H1 (cell line): Measurements from ENCODE around the gene EPHA8. TPM values are rescaled to one million over a fixed set of nuclear protein-coding genes. Genes with fewer than 3 reads are reported as not detected.

ENCODE experiments used
- CTCF ChIA-PET: fragments of 300-600 bp; sonication (Branson Sonifier 250); formaldehyde crosslinking; loops from one replicate; lab custom pipeline; 2021; ENCODE audit not compliant: partially characterized antibody; lab: Charles Lee
- POLR2A ChIA-PET: fragments of 300-600 bp; sonication (Branson Sonifier 250); formaldehyde crosslinking; loops from one replicate; lab custom pipeline; 2021; ENCODE audit warnings: inconsistent platforms; ENCODE audit not compliant: partially characterized antibody; lab: Charles Lee
- DNase-seq, 2 experiments: peaks; one replicate each; pipeline versions ENCODE4 v3.0.0 to v3.0.0-alpha.2; 2010 to 2022; ENCODE audit warnings: low spot score in 2 of 2, low read depth in 1 of 2, mixed read lengths in 1 of 2
- FAIRE-seq: peaks from 2 replicates; lab custom pipeline; 2011; peaks lifted over from hg19 to GRCh38; lab: Jason Lieb, UNC
- H2AFZ ChIP-seq: 2 replicates; pipeline ENCODE4 v1.8.1; 2012; ENCODE audit warnings: low read length, inconsistent platforms
- H2AK5ac ChIP-seq: 2 replicates; pipeline ENCODE4 v1.6.1; 2013; ENCODE audit warnings: low read depth, low read length
- H2BK120ac ChIP-seq: replicated peaks from 2 replicates; pipeline ENCODE3; 2013; ENCODE audit warnings: low read depth, low read length, inconsistent platforms
- H2BK12ac ChIP-seq: 2 replicates; pipeline ENCODE4 v1.6.1; 2013; ENCODE audit warnings: low read depth, low read length
- H2BK15ac ChIP-seq: 2 replicates; pipeline ENCODE4 v1.6.1; 2013; ENCODE audit warnings: low read length
- H2BK20ac ChIP-seq: 2 replicates; pipeline ENCODE4 v1.6.1; 2013; ENCODE audit warnings: low read length
- H2BK5ac ChIP-seq: 2 replicates; pipeline ENCODE4 v1.6.1; 2013; ENCODE audit warnings: low read depth, low read length
- H3K14ac ChIP-seq: 2 replicates; pipeline ENCODE4 v1.6.1; 2013; ENCODE audit warnings: inconsistent platforms; ENCODE audit not compliant: insufficient read length
- H3K18ac ChIP-seq: 2 replicates; pipeline ENCODE4 v1.6.1; 2013; ENCODE audit warnings: low read length; ENCODE audit errors: extremely low read depth
- H3K23ac ChIP-seq: 2 replicates; pipeline ENCODE4 v1.6.1; 2013; ENCODE audit warnings: inconsistent platforms; ENCODE audit not compliant: insufficient read length
- H3K23me2 ChIP-seq: 2 replicates; pipeline ENCODE4 v1.6.1; 2013; ENCODE audit warnings: low read depth, low read length
- H3K27ac ChIP-seq: 2 replicates; pipeline ENCODE4 v1.6.1; 2011; ENCODE audit warnings: low read depth, low read length, inconsistent platforms
- H3K27me3 ChIP-seq, 4 experiments: replicated peaks in 1 of 4; 1 replicate in 1 of 4; 2 replicates in 3 of 4; pipeline versions ENCODE4 v1.6.1 to v1.8.1; 2011 to 2013; ENCODE audit warnings: low read length in 3 of 4, mild to moderate bottlenecking in 3 of 4, inconsistent platforms in 2 of 4, mixed read lengths in 2 of 4, moderate library complexity in 1 of 4; ENCODE audit not compliant: control insufficient read depth in 3 of 4, insufficient read depth in 3 of 4; ENCODE audit errors: extremely low read depth in 1 of 4
- H3K36me3 ChIP-seq, 4 experiments: 2 replicates each; pipeline versions ENCODE4 v1.6.1 to v1.8.1; 2011 to 2013; ENCODE audit warnings: mild to moderate bottlenecking in 4 of 4, low read length in 3 of 4, moderate library complexity in 2 of 4, control low read depth in 1 of 4, inconsistent platforms in 1 of 4; ENCODE audit not compliant: insufficient read depth in 4 of 4, control insufficient read depth in 2 of 4
- H3K4ac ChIP-seq: replicated peaks from 2 replicates; pipeline ENCODE3; 2013; ENCODE audit warnings: low read length, low read depth, mixed read lengths, inconsistent platforms; ENCODE audit not compliant: insufficient read length
- H3K4me1 ChIP-seq, 4 experiments: replicated peaks in 1 of 4; 1 replicate in 1 of 4; 2 replicates in 3 of 4; pipeline versions ENCODE4 v1.6.1 to v1.8.1; 2011 to 2013; ENCODE audit warnings: low read length in 3 of 4, inconsistent platforms in 2 of 4, mixed read lengths in 1 of 4; ENCODE audit not compliant: insufficient read depth in 4 of 4, control insufficient read depth in 3 of 4
- H3K4me2 ChIP-seq, 2 experiments: 2 replicates each; pipeline versions ENCODE4 v1.6.1 to v1.8.1; 2011 to 2013; ENCODE audit warnings: low read depth in 2 of 2, low read length in 2 of 2, control low read depth in 1 of 2, inconsistent platforms in 1 of 2, mild to moderate bottlenecking in 1 of 2; ENCODE audit not compliant: insufficient read depth in 1 of 2
- H3K4me3 ChIP-seq, 4 experiments: fragments of 200-600, 300-600 bp in 1 of 4; sonication (generic), shearing (Covaris generic), sonication (Bioruptor Twin) in 1 of 4; 2 replicates each; pipeline versions ENCODE4 v1.5.1 to v1.8.1; 2011 to 2016; ENCODE audit warnings: low read length in 4 of 4, low read depth in 3 of 4, control low read depth in 2 of 4, inconsistent platforms in 2 of 4, mild to moderate bottlenecking in 2 of 4, mixed read lengths in 1 of 4, moderate library complexity in 1 of 4; ENCODE audit not compliant: insufficient read depth in 2 of 4; ENCODE audit errors: extremely low read depth in 1 of 4
- H3K56ac ChIP-seq: replicated peaks from 2 replicates; pipeline ENCODE3; 2013; ENCODE audit warnings: low read depth, mild to moderate bottlenecking, mixed read lengths, low read length, inconsistent platforms; ENCODE audit not compliant: insufficient read length
- H3K79me1 ChIP-seq: 2 replicates; pipeline ENCODE4 v1.6.1; 2013; ENCODE audit warnings: low read depth, low read length, control low read depth
- H3K79me2 ChIP-seq, 2 experiments: 2 replicates each; pipeline versions ENCODE4 v1.6.1 to v1.8.1; 2012 to 2013; ENCODE audit warnings: low read length in 2 of 2, mild to moderate bottlenecking in 2 of 2, inconsistent platforms in 1 of 2; ENCODE audit not compliant: insufficient read depth in 2 of 2, control insufficient read depth in 1 of 2
- H3K9ac ChIP-seq, 4 experiments: replicated peaks in 1 of 4; 1 replicate in 1 of 4; 2 replicates in 3 of 4; pipeline versions ENCODE4 v1.6.1 to v1.8.1; 2011 to 2013; ENCODE audit warnings: low read depth in 3 of 4, low read length in 3 of 4, control low read depth in 2 of 4, mild to moderate bottlenecking in 2 of 4, moderate library complexity in 2 of 4, inconsistent platforms in 1 of 4; ENCODE audit errors: extremely low read depth in 1 of 4
- H3K9me3 ChIP-seq, 2 experiments: 2 replicates each; pipeline versions ENCODE4 v1.6.1 to v1.8.1; 2012 to 2013; ENCODE audit warnings: mild to moderate bottlenecking in 2 of 2, moderate library complexity in 2 of 2, control low read depth in 1 of 2, inconsistent platforms in 1 of 2, low read depth in 1 of 2, low read length in 1 of 2, mixed read lengths in 1 of 2; ENCODE audit not compliant: insufficient read depth in 2 of 2
- H4K20me1 ChIP-seq, 2 experiments: replicated peaks in 1 of 2; 2 replicates each; pipeline versions ENCODE3 to v1.8.1; 2011 to 2013; ENCODE audit warnings: inconsistent platforms in 2 of 2, low read length in 2 of 2, mild to moderate bottlenecking in 1 of 2; ENCODE audit not compliant: insufficient read depth in 2 of 2, control insufficient read depth in 1 of 2
- H4K5ac ChIP-seq: 2 replicates; pipeline ENCODE4 v1.6.1; 2013; ENCODE audit warnings: low read length, low read depth, mixed read lengths, inconsistent platforms; ENCODE audit not compliant: insufficient read length
- H4K8ac ChIP-seq: 2 replicates; pipeline ENCODE4 v1.8.0; 2013; ENCODE audit warnings: mild to moderate bottlenecking, moderate library complexity, low read length, inconsistent platforms; ENCODE audit not compliant: insufficient read depth; ENCODE audit errors: extremely low read depth
- H4K91ac ChIP-seq: replicated peaks from 2 replicates; pipeline ENCODE3; 2013; ENCODE audit warnings: low read length, mixed read lengths, inconsistent platforms; ENCODE audit not compliant: insufficient read length
- BACH1 ChIP-seq: IDR thresholded peaks from 2 replicates; pipeline ENCODE4 v1.6.1; 2012; ENCODE audit warnings: low read length, improper control_type of control experiment
- BCL11A ChIP-seq, 2 experiments: IDR thresholded peaks; one replicate each; pipeline ENCODE4 v1.6.1; 2011; ENCODE audit warnings: low read depth in 2 of 2, low read length in 2 of 2, mild to moderate bottlenecking in 2 of 2
- BRCA1 ChIP-seq: IDR thresholded peaks from 2 replicates; pipeline ENCODE4 v1.6.1; 2012; ENCODE audit warnings: low read depth, low read length, improper control_type of control experiment
- CBX5 ChIP-seq: fragments of 300-800, 300-1000 bp; sonication (generic); IDR thresholded peaks from 2 replicates; pipeline ENCODE4 v1.7.1; 2016; ENCODE audit warnings: antibody characterized with exemption, low read length, low read depth
- JUN ChIP-seq: IDR thresholded peaks from 2 replicates; pipeline ENCODE4 v1.6.1; 2011; ENCODE audit warnings: low read depth, mild to moderate bottlenecking, improper control_type of control experiment, low read length
- MAFK ChIP-seq: IDR thresholded peaks from 2 replicates; pipeline ENCODE4 v1.6.1; 2012; ENCODE audit warnings: low read depth, mild to moderate bottlenecking, improper control_type of control experiment, low read length
- NANOG ChIP-seq: IDR thresholded peaks from 2 replicates; pipeline ENCODE4 v1.6.1; 2011; ENCODE audit warnings: low read length, low read depth, mild to moderate bottlenecking, inconsistent platforms; ENCODE audit not compliant: insufficient read depth, poor library complexity, severe bottlenecking
- POLR2AphosphoS5 ChIP-seq: IDR thresholded peaks from 2 replicates; pipeline ENCODE4 v1.6.1; 2011; ENCODE audit warnings: low read depth, low read length
- POU5F1 ChIP-seq: IDR thresholded peaks from 2 replicates; pipeline ENCODE4 v1.6.1; 2011; ENCODE audit warnings: low read depth, mild to moderate bottlenecking, low read length, moderate library complexity
- SIN3A ChIP-seq, 2 experiments: IDR thresholded peaks in 1 of 2; conservative IDR thresholded peaks in 1 of 2; 2 replicates each; pipeline ENCODE4 v1.6.1; 2011 to 2012; ENCODE audit warnings: low read length in 2 of 2, improper control_type of control experiment in 1 of 2, low read depth in 1 of 2, mild to moderate bottlenecking in 1 of 2
- SP1 ChIP-seq: IDR thresholded peaks from 2 replicates; pipeline ENCODE4 v1.6.1; 2011; ENCODE audit warnings: low read depth, low read length
- TAF7 ChIP-seq: optimal IDR thresholded peaks from 2 replicates; pipeline ENCODE3; 2011; ENCODE audit warnings: low read depth, mild to moderate bottlenecking, inconsistent platforms, low read length, moderate library complexity, borderline replicate concordance
- WGBS, 2 experiments: shearing (Covaris generic) in 1 of 2; methylation state at CpG; one replicate each; pipeline versions ENCODE4 v1.1.6 to v1.1.7; 2013 to 2015; ENCODE audit warnings: low lambda C conversion rate in 2 of 2, mixed read lengths in 2 of 2, inconsistent platforms in 1 of 2, low coverage in 1 of 2, missing lambda C conversion rate in 1 of 2; ENCODE audit not compliant: insufficient replicate concordance in 2 of 2, insufficient coverage in 1 of 2, insufficient read length in 1 of 2; ENCODE audit errors: extremely low coverage in 1 of 2, missing lambda C conversion rate in 1 of 2; 5-methylcytosine and 5-hydroxymethylcytosine counted together
- polyA plus RNA-seq, 7 experiments: library from polyadenylated mRNA; depleted of rRNA in 3 of 7; stranded (reverse) in 5 of 7; unstranded in 2 of 7; fragments of >200 nt in 5 of 7; fragments of 200-250 nt in 2 of 7; gene quantifications; 1 replicate in 5 of 7; 2 replicates in 1 of 7; 4 replicates in 1 of 7; pipeline versions ENCODE4 v1.2.1 to v1.2.3, GENCODE V29; 2011 to 2013; ENCODE audit warnings: missing spikeins in 2 of 7, mixed read lengths in 2 of 7
- total RNA-seq: library from RNA; stranded (reverse); fragmentation: NEBNext Ultra II Directional; extraction: Animal tissue kit (Norgen Biotek cat#: 25700); gene quantifications from 2 replicates; pipeline ENCODE4 v1.2.1, GENCODE V29; 2021
- TF ChIP-seq, protein P1 (sequence below): IDR thresholded peaks from 2 replicates; pipeline ENCODE4 v1.6.1; 2012; ENCODE audit warnings: inconsistent platforms

The EPHA8 gene
- total and polyA plus RNA-seq, 2 of the 8 experiments (the other 6 are each of a cell fraction or from before 2014, with no cell fraction given), result 4.0 to 8.4 TPM

DNA sequence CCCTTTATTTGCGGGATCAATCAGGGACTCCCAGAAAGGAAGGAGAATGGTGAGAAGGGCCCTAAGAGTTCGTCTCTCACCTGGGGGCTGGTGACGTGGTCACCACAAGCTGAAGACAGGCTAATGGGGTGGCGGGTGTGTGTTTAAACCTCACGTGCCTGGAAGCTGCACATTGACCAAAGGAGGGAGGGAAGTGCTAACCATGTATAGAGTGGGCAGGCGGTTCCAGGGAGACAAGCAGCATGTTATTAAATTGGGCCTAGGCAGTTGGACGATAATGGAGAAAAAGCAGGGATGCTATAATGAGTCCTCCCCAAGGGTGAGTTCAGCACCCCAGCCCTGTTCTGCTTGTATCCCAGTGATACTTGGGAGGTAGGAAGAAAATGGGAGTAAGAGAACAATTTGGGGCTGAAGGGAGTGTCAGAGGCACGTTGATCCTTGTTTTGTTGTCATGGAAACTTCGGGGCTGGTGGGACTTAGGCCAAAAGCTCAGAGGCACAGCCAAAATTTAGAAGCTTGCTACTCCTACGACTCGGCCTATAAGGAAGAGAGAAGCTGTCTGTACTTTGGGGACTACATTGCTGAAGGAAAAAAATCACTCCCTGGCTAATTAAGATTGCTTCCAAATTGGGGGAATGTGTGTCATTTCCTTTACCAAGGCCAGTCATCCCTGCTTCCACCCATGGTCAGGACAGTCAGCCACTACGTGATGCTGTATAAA, 33.2 kb upstream of the EPHA8 start:
- H2BK5ac ChIP-seq, result no peak overlapping the region
- H3K4me2 ChIP-seq, result no peak overlapping the region
- H2BK120ac ChIP-seq, result no peak overlapping the region
- H2AFZ ChIP-seq, result no peak overlapping the region
- H3K23me2 ChIP-seq, result 0 out of 2 replicates have a peak, but pooled peaks cover 2% of the 10 kb centered on the region
- H2BK15ac ChIP-seq, result no peak overlapping the region
- H4K91ac ChIP-seq, result no peak overlapping the region
- no peak overlapping the region for H2BK20ac ChIP-seq
- DNase-seq (no peak), FAIRE-seq (no peak)
- no peak overlapping the region for H3K9ac ChIP-seq
- H3K4me1 ChIP-seq, result no peaks in the 10 kb centered on the region
- no peak overlapping the region for H3K4ac ChIP-seq
- H2BK12ac ChIP-seq, result no peak overlapping the region
- H3K18ac ChIP-seq, result no peak overlapping the region
- H3K23ac ChIP-seq, result no peak overlapping the region
- H3K27ac ChIP-seq, result no peak overlapping the region
- WGBS, 2 experiments, result 87% methylated on average over 12 of the region's 12 CpGs; no CpG with 5 or more reads in 1 of the 2 experiments
- no peak overlapping the region for H2AK5ac ChIP-seq
- peaks cover 0 to 2% of the 10 kb centered on the region in 2 experiments for H4K20me1 ChIP-seq
- H3K56ac ChIP-seq, result no peak overlapping the region
- no peak overlapping the region for H4K5ac ChIP-seq
- no peaks in the 10 kb centered on the region for H3K27me3 ChIP-seq
- H3K36me3 ChIP-seq, result peaks cover 0 to 11% (median 4%) of the 10 kb centered on the region in 4 experiments; a peak in 3 of 8 replicates
- no peaks in the 10 kb centered on the region for H3K9me3 ChIP-seq
- H3K79me2 ChIP-seq, result no peaks in the 10 kb centered on the region
- no peak overlapping the region for H3K4me3 ChIP-seq
- H3K14ac ChIP-seq, result no peak overlapping the region
- H4K8ac ChIP-seq, result no peak overlapping the region
- no peaks in the 10 kb centered on the region for H3K79me1 ChIP-seq
- CTCF ChIA-PET, result interaction anchor here (0.6 to 4.8 kb wide), 5 partner anchors 8 to 178 kb away, joined by 3 to 46 read pairs (median 3); partner anchors contain the start of gene C1QC
- POLR2A ChIA-PET, result no interaction called here
- TF ChIP-seq BRCA1, result no peak
- TF ChIP-seq, protein P1, sequence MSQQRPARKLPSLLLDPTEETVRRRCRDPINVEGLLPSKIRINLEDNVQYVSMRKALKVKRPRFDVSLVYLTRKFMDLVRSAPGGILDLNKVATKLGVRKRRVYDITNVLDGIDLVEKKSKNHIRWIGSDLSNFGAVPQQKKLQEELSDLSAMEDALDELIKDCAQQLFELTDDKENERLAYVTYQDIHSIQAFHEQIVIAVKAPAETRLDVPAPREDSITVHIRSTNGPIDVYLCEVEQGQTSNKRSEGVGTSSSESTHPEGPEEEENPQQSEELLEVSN, result no peak
- TF ChIP-seq MAFK, result no peak
- no peak for TF ChIP-seq JUN
- no peak for TF ChIP-seq POU5F1
- TF ChIP-seq TAF7, result no peak
- no peak for TF ChIP-seq SIN3A (conservative IDR thresholded peaks at IDR 0.05 in 1 of 2, IDR thresholded peaks at IDR 0.05 in 1 of 2; ENCODE audit: low read depth in 1 of 2, low read length in 2 of 2)
- no peak for TF ChIP-seq BCL11A (IDR thresholded peaks at IDR 0.05; ENCODE audit: low read depth in 2 of 2, low read length in 2 of 2)
- TF ChIP-seq BACH1, result no peak
- no peak for TF ChIP-seq SP1
- no peak for TF ChIP-seq POLR2AphosphoS5
- TF ChIP-seq NANOG, result no peak
- TF ChIP-seq CBX5, result no peak
